LNCaP clone FGC (cell line): ENCODE results near the gene TTLL8.

Experiments used
- DNase-seq: peaks from one replicate; pipeline ENCODE4 v3.0.0-alpha.2; 2011; ENCODE audit warnings: low read depth
- H3K4me3 ChIP-seq: 2 replicates; pipeline ENCODE4 v1.5.1; 2011; ENCODE audit warnings: mild to moderate bottlenecking, low read depth, low read length, control low read depth
- CTCF ChIP-seq: IDR thresholded peaks from 2 replicates; pipeline ENCODE4 v1.5.1; 2012; ENCODE audit warnings: mild to moderate bottlenecking; ENCODE audit not compliant: control insufficient read depth, insufficient read depth; ENCODE audit errors: extremely low read depth

The TTLL8 gene

GRCh38 chr22:50058906-50059880 lies 1.1 kb upstream of the TTLL8 start:
- DNase-seq: no peak
- no peak for TF ChIP-seq CTCF
- no peak overlapping the region for H3K4me3 ChIP-seq

GRCh38 chr22:50057278-50058060 lies 629 bp downstream of the TTLL8 start:
- H3K4me3 ChIP-seq: no peak overlapping the region
- no peak for DNase-seq
- TF ChIP-seq CTCF: no peak

GRCh38 chr22:50056214-50056972 lies 1.7 kb downstream of the TTLL8 start:
- DNase-seq: no peak
- TF ChIP-seq CTCF: no peak
- H3K4me3 ChIP-seq: no peak overlapping the region

- DNase-seq: no peak
- TF ChIP-seq CTCF: no peak
- no peak overlapping the region for H3K4me3 ChIP-seq
Measured at GRCh38 chr22:50053861-50054260, 4.2 kb downstream of the TTLL8 start.

GRCh38 chr22:50051930-50052329 lies 6.2 kb downstream of the TTLL8 start:
- no peak for DNase-seq
- H3K4me3 ChIP-seq: no peak overlapping the region
- no peak for TF ChIP-seq CTCF

- H3K4me3 ChIP-seq: no peak overlapping the region
- no peak for TF ChIP-seq CTCF
- no peak for DNase-seq
Measured at GRCh38 chr22:50049299-50050195, 8.6 kb downstream of the TTLL8 start.
